ENCODE measurements around the gene TMEM259. TPM values are rescaled to one million over a fixed set of nuclear protein-coding genes. Genes with fewer than 3 reads are reported as not detected.
A peak's percentile ranks its signal among the peaks of the same experiment; 100 is the strongest.

The TMEM259 gene
- total and polyA plus RNA-seq, 2 experiments from 2014 or later: 82.8 to 196 TPM

GRCh38 chr19:991174-991931, 29.6 kb downstream of the TMEM259 start:
- Mint-ChIP-seq H3K36me3 (ENCODE audit: low read depth) (peaks cover 34% of the 10 kb centered on the region), H3K4me3 (no peak overlapping the region), H3K27ac (no peak overlapping the region), H3K27me3 (ENCODE audit: insufficient read depth, low read depth, poor library complexity) (peaks cover 12% of the 10 kb centered on the region), H3K9me3 (no peaks in the 10 kb centered on the region), H3K4me1 (0 out of 3 replicates have a peak, but pooled peaks cover 3% of the 10 kb centered on the region)
- peaks cover 21% of the 10 kb centered on the region for H3F3A ChIP-seq (replicated peaks; ENCODE audit: low read depth)
- TF ChIP-seq ZNF462 (CRISPR knock-in tag; IDR thresholded peaks at IDR 0.05) (no peak), ZNF331 (CRISPR knock-in tag; IDR thresholded peaks at IDR 0.05; ENCODE audit: low read depth) (no peak), EZH2phosphoT487 (IDR thresholded peaks at IDR 0.05; ENCODE audit: unreplicated experiment) (no peak), ZNF114 (CRISPR knock-in tag; IDR thresholded peaks at IDR 0.05) (no peak), CREB1 (CRISPR knock-in tag; IDR thresholded peaks at IDR 0.05; ENCODE audit: low read depth) (no peak), JUNB (IDR thresholded peaks at IDR 0.05; ENCODE audit: unreplicated experiment) (no peak), EZH2 (IDR thresholded peaks at IDR 0.05; ENCODE audit: low read depth, unreplicated experiment) (no peak), STAT1 (IDR thresholded peaks at IDR 0.05; ENCODE audit: unreplicated experiment) (no peak), NANOG (IDR thresholded peaks at IDR 0.05; ENCODE audit: borderline replicate concordance) (no peak), POLR2AphosphoS5 (IDR thresholded peaks at IDR 0.05; ENCODE audit: low read depth) (no peak)
- TF ChIP-seq, protein P1, sequence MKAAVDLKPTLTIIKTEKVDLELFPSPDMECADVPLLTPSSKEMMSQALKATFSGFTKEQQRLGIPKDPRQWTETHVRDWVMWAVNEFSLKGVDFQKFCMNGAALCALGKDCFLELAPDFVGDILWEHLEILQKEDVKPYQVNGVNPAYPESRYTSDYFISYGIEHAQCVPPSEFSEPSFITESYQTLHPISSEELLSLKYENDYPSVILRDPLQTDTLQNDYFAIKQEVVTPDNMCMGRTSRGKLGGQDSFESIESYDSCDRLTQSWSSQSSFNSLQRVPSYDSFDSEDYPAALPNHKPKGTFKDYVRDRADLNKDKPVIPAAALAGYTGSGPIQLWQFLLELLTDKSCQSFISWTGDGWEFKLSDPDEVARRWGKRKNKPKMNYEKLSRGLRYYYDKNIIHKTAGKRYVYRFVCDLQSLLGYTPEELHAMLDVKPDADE (IDR thresholded peaks at IDR 0.05): no peak
- TF ChIP-seq, protein P2, sequence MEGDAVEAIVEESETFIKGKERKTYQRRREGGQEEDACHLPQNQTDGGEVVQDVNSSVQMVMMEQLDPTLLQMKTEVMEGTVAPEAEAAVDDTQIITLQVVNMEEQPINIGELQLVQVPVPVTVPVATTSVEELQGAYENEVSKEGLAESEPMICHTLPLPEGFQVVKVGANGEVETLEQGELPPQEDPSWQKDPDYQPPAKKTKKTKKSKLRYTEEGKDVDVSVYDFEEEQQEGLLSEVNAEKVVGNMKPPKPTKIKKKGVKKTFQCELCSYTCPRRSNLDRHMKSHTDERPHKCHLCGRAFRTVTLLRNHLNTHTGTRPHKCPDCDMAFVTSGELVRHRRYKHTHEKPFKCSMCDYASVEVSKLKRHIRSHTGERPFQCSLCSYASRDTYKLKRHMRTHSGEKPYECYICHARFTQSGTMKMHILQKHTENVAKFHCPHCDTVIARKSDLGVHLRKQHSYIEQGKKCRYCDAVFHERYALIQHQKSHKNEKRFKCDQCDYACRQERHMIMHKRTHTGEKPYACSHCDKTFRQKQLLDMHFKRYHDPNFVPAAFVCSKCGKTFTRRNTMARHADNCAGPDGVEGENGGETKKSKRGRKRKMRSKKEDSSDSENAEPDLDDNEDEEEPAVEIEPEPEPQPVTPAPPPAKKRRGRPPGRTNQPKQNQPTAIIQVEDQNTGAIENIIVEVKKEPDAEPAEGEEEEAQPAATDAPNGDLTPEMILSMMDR (conservative IDR thresholded peaks at IDR 0.05; ENCODE audit: low read depth in 2 of 2): no peak
- ATAC-seq: peak; percentile 15
- H3K27ac ChIP-seq (ENCODE audit: low read depth): no peak overlapping the region
- no peaks in the 10 kb centered on the region for H3K9me2 ChIP-seq (ENCODE audit: insufficient read depth)
- peak; percentile 67 for DNase-seq (ENCODE audit: low spot score)
- peaks cover 2% of the 10 kb centered on the region; the same call in 1 of the 2 replicates for H4K20me1 ChIP-seq (replicated peaks; ENCODE audit: insufficient read depth)
- H3K4me2 ChIP-seq: no peak overlapping the region
- H2AFZ ChIP-seq: no peak overlapping the region
- no peaks in the 10 kb centered on the region for H3K79me2 ChIP-seq (replicated peaks; ENCODE audit: insufficient read depth)
- H3K36me3 ChIP-seq (ENCODE audit: insufficient read depth): peaks cover 5% of the 10 kb centered on the region; the same call in 1 of the 2 replicates
- H3K4me3 ChIP-seq: no peak overlapping the region
- H3K27me3 ChIP-seq (ENCODE audit: insufficient read depth): no peaks in the 10 kb centered on the region
- no peaks in the 10 kb centered on the region for H3K4me1 ChIP-seq (ENCODE audit: insufficient read depth)

Data from GM23338 (cell line).